ENCODE results near the gene CCDC74B.
"Not testable (repeated sequence)": the region's sequence is repeated elsewhere in the genome, so short reads cannot be mapped to it uniquely, and the experiment has no call there.

DNA sequence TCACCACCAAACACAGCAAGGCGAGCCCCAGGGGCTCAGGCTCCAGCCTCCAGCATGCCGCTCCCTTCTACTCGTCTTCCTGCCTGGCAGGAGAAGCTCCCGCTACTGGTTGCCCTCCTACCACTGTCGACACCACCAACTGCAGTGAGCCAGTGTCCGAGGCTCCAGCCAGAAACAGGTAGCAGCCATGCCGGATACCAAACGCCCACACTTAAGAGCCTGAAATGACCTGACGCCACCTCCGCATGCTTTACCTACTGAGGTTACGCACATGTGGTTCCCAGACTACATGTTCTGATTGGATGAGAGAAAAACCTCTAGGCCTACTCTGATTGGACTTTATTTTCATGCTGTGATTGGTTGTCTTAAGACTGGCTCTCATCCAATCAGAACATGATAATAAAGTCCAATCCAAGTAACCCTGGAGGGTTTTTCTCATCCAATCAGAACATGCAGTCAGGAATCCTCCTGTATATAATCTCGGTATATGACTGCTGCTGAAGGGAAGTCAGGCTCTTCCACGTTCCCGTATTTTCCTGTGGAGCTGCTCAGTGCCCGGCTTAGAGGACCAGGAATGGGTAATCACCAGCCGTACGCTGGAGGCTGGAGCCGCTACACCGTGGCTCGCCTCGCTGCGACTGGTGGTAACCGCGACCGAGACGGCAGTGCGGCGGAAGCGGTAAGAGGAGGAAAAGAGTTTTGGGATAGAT, 15.6 kb downstream of the CCDC74B start, which contains the start of gene POTEF:
- TF ChIP-seq, protein P1, sequence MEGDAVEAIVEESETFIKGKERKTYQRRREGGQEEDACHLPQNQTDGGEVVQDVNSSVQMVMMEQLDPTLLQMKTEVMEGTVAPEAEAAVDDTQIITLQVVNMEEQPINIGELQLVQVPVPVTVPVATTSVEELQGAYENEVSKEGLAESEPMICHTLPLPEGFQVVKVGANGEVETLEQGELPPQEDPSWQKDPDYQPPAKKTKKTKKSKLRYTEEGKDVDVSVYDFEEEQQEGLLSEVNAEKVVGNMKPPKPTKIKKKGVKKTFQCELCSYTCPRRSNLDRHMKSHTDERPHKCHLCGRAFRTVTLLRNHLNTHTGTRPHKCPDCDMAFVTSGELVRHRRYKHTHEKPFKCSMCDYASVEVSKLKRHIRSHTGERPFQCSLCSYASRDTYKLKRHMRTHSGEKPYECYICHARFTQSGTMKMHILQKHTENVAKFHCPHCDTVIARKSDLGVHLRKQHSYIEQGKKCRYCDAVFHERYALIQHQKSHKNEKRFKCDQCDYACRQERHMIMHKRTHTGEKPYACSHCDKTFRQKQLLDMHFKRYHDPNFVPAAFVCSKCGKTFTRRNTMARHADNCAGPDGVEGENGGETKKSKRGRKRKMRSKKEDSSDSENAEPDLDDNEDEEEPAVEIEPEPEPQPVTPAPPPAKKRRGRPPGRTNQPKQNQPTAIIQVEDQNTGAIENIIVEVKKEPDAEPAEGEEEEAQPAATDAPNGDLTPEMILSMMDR (conservative IDR thresholded peaks at IDR 0.05): not testable (repeated sequence)
- not testable (repeated sequence) for TF ChIP-seq EZH2 (IDR thresholded peaks at IDR 0.05; ENCODE audit: low read depth)

Data from PC-9 (cell line).